SU-DHL-6 (cell line): Measurements from ENCODE around the gene CST4.

Source experiments
- H2AFZ ChIP-seq: fragments of 200-600 bp; sonication (generic); 2 replicates; pipeline ENCODE4 v1.6.1; 2014; ENCODE audit warnings: low read depth, mild to moderate bottlenecking, moderate library complexity, mixed read lengths, antibody characterized with exemption, low read length; ENCODE audit not compliant: severe bottlenecking
- H3F3A ChIP-seq: fragments of 200-600 bp; shearing (Covaris generic); 2 replicates; pipeline ENCODE4 v1.6.0; 2016; ENCODE audit warnings: antibody characterized with exemption, mild to moderate bottlenecking; ENCODE audit not compliant: insufficient read depth
- H3K27ac ChIP-seq: fragments of 200-600 bp; sonication (generic); 2 replicates; pipeline ENCODE4 v1.5.1; 2016; ENCODE audit warnings: low read depth, mild to moderate bottlenecking, low read length, moderate library complexity, mixed read lengths
- H3K27me3 ChIP-seq: fragments of 200-600 bp; sonication (generic), shearing (Covaris generic); 2 replicates; pipeline ENCODE4 v1.6.0; 2014; ENCODE audit warnings: mild to moderate bottlenecking, low read length
- H3K36me3 ChIP-seq: fragments of 200-600 bp; sonication (generic); 2 replicates; pipeline ENCODE4 v1.6.1; 2014; ENCODE audit warnings: mild to moderate bottlenecking, low read length, mixed read lengths
- H3K4me2 ChIP-seq: fragments of 300-600, 200-600 bp; shearing (Covaris generic), sonication (generic); 2 replicates; pipeline ENCODE4 v1.6.0; 2014; ENCODE audit warnings: low read length, low read depth, mild to moderate bottlenecking; ENCODE audit not compliant: poor library complexity, severe bottlenecking
- H3K4me3 ChIP-seq: fragments of 200-600 bp; sonication (generic); 2 replicates; pipeline ENCODE4 v1.5.1; 2014; ENCODE audit warnings: antibody characterized with exemption, low read length, mild to moderate bottlenecking, mixed read lengths; ENCODE audit not compliant: insufficient read depth, poor library complexity, severe bottlenecking
- H3K79me2 ChIP-seq: fragments of 200-600 bp; sonication (generic); 2 replicates; pipeline ENCODE4 v1.6.1; 2014; ENCODE audit warnings: mild to moderate bottlenecking, low read length, moderate library complexity; ENCODE audit not compliant: insufficient read depth
- H3K9ac ChIP-seq: fragments of 200-600 bp; sonication (generic); 2 replicates; pipeline ENCODE4 v1.7.0; 2014; ENCODE audit warnings: mild to moderate bottlenecking, low read length
- H3K9me2 ChIP-seq: fragments of 200-600 bp; sonication (generic); replicated peaks from 2 replicates; pipeline ENCODE4 v1.6.1; 2014; ENCODE audit warnings: low read length; ENCODE audit not compliant: insufficient read depth
- H3K9me3 ChIP-seq: fragments of 200-600 bp; sonication (generic); 2 replicates; pipeline ENCODE4 v1.6.1; 2014; ENCODE audit warnings: low read length, mixed read lengths; ENCODE audit not compliant: insufficient read depth
- H4K20me1 ChIP-seq: fragments of 200-600 bp; sonication (generic); 2 replicates; pipeline ENCODE4 v1.6.1; 2014; ENCODE audit warnings: low read depth, mild to moderate bottlenecking, antibody characterized with exemption, low read length, moderate library complexity, mixed read lengths
- EZH2phosphoT487 ChIP-seq: fragments of 200-600 bp; sonication (generic), shearing (Covaris generic); conservative IDR thresholded peaks from 2 replicates; pipeline ENCODE4 v1.6.1; 2018; ENCODE audit warnings: mild to moderate bottlenecking, antibody characterized with exemption, low read length, moderate library complexity, mixed read lengths
- TF ChIP-seq, protein P1 (sequence below): fragments of 200-600 bp; sonication (generic); IDR thresholded peaks from one replicate; pipeline ENCODE4 v1.5.1; 2017; ENCODE audit warnings: antibody characterized with exemption, mild to moderate bottlenecking, low read length, moderate library complexity; ENCODE audit not compliant: insufficient read depth, poor library complexity, severe bottlenecking

The CST4 gene

DNA sequence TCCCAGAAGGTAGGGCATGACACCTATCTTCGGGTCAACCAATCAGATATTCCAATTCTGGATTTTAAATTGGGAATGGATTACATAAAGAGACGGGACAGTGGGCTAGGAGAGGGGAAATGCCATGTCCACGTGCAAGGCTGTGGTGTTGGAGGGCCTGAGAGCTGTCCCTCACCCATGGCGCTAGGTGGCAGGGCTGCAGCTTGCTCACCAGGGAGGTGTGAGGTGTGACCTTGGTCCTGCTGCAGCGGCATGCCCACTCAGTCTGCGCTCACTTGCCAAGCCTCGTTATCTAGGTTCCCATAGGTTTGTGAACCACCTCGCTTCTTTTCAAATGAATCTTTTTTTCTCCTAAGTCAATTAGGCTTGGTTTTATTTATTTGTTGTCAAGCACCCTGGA lies 31.6 kb downstream of the CST4 start:
- H3K4me2 ChIP-seq, result no peak overlapping the region
- no peaks in the 10 kb centered on the region for H4K20me1 ChIP-seq
- H3F3A ChIP-seq, result no peaks in the 10 kb centered on the region
- H3K27me3 ChIP-seq, result no peaks in the 10 kb centered on the region
- no peak overlapping the region for H3K27ac ChIP-seq
- no peaks in the 10 kb centered on the region for H3K79me2 ChIP-seq
- H3K9me3 ChIP-seq, result no peaks in the 10 kb centered on the region
- no peak overlapping the region for H2AFZ ChIP-seq
- no peaks in the 10 kb centered on the region for H3K9me2 ChIP-seq
- TF ChIP-seq, protein P1, sequence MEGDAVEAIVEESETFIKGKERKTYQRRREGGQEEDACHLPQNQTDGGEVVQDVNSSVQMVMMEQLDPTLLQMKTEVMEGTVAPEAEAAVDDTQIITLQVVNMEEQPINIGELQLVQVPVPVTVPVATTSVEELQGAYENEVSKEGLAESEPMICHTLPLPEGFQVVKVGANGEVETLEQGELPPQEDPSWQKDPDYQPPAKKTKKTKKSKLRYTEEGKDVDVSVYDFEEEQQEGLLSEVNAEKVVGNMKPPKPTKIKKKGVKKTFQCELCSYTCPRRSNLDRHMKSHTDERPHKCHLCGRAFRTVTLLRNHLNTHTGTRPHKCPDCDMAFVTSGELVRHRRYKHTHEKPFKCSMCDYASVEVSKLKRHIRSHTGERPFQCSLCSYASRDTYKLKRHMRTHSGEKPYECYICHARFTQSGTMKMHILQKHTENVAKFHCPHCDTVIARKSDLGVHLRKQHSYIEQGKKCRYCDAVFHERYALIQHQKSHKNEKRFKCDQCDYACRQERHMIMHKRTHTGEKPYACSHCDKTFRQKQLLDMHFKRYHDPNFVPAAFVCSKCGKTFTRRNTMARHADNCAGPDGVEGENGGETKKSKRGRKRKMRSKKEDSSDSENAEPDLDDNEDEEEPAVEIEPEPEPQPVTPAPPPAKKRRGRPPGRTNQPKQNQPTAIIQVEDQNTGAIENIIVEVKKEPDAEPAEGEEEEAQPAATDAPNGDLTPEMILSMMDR, result no peak
- TF ChIP-seq EZH2phosphoT487, result no peak
- no peak overlapping the region for H3K9ac ChIP-seq
- no peaks in the 10 kb centered on the region for H3K36me3 ChIP-seq
- H3K4me3 ChIP-seq, result no peak overlapping the region

DNA sequence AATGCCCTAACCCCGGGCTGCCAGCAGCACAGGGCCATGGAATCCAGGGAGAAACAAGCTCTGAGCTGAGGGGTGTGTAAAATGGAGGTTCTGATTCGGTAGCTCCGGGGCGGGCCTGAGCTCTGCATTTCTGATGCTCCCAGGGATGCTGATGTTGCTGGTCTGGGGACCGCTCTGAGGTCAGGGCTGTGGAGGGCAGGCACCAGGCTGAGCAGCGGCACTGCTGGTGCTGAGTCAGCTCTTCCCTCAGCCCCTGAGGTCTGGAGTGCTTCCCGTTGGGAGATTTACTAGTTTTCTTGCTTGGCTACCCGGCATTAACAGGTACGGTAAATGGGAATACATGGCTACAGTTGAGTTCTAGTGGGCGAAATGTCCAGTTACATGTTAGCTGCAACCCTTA lies 32.5 kb downstream of the CST4 start:
- Histone ChIP-seq H3K9ac (no peak overlapping the region), H2AFZ (no peak overlapping the region), H3K79me2 (no peaks in the 10 kb centered on the region), H3K36me3 (no peaks in the 10 kb centered on the region), H3K27ac (no peak overlapping the region), H4K20me1 (no peaks in the 10 kb centered on the region), H3F3A (no peaks in the 10 kb centered on the region), H3K4me3 (no peak overlapping the region), H3K4me2 (no peak overlapping the region), H3K27me3 (no peaks in the 10 kb centered on the region), H3K9me3 (no peaks in the 10 kb centered on the region), H3K9me2 (no peaks in the 10 kb centered on the region)
- TF ChIP-seq, protein P1, result no peak
- no peak for TF ChIP-seq EZH2phosphoT487

DNA sequence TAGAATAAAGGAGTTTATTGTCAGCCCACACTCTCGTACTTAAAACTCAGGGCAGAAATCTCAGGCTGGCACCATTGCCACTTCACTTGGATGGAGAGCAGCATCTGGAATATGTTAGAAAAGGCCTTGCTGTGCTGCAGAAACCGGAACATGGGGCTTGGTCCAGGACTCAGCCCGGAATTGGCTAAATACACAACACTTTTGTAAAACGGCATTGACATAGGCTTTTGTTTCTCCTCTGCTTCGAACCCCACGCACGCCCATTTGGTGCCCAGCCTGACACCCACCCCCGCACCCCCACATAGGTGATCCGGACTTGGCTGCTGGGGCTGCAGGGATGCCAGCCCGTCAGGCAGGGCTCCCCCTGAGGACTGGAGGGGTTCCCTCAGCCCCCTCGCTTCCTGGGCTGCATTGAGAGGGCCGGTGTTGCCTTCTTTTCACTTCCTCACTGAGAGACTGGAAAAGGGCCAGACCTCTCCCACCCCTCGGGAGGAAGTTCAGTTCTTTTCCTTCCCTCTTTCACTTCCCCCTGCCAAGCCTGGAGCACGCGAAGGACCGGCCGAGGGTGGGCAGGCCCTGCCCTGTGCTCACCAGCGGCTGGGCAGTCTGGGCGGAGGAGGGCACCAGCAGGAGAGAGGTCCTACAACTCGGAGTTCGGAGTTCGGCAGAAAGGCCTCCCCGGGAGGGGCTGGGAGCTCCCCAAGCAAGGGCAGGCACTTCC lies 33.2 kb downstream of the CST4 start:
- H4K20me1 ChIP-seq, result no peaks in the 10 kb centered on the region
- no peaks in the 10 kb centered on the region for H3K79me2 ChIP-seq
- H3K4me2 ChIP-seq, result no peak overlapping the region
- H3K9ac ChIP-seq, result no peak overlapping the region
- H3K27ac ChIP-seq, result no peak overlapping the region
- no peak overlapping the region for H3K4me3 ChIP-seq
- no peaks in the 10 kb centered on the region for H3K36me3 ChIP-seq
- H2AFZ ChIP-seq, result no peak overlapping the region
- no peaks in the 10 kb centered on the region for H3F3A ChIP-seq
- no peaks in the 10 kb centered on the region for H3K9me3 ChIP-seq
- H3K27me3 ChIP-seq, result no peaks in the 10 kb centered on the region
- no peak for TF ChIP-seq EZH2phosphoT487
- no peaks in the 10 kb centered on the region for H3K9me2 ChIP-seq

DNA sequence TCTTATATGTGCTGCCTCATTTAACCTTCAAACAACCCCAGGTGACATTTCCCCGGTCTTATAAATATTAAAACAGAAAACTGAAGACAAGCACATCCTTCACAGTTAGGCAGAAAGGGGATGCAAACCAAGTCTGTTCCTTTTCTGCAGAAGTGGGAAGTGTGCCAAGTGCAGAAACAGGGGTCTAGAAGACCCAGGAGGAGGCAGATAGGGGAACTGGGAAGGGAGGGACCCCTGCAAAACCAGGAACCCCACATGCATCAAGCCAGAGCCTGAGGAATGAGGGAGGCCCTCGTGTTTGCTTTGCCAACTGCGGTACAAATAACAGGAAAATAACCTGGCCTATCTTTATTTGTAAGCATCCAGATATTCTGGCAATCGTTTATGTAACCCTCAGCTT lies 34.1 kb downstream of the CST4 start:
- H3K9ac ChIP-seq, result no peak overlapping the region
- H4K20me1 ChIP-seq, result no peaks in the 10 kb centered on the region
- H3K27ac ChIP-seq, result no peak overlapping the region
- no peaks in the 10 kb centered on the region for H3K9me3 ChIP-seq
- no peak for TF ChIP-seq EZH2phosphoT487
- TF ChIP-seq, protein P1, result no peak
- no peaks in the 10 kb centered on the region for H3K27me3 ChIP-seq
- H3K4me3 ChIP-seq, result no peak overlapping the region
- H3K79me2 ChIP-seq, result no peaks in the 10 kb centered on the region
- H3K4me2 ChIP-seq, result no peak overlapping the region
- H3K36me3 ChIP-seq, result no peaks in the 10 kb centered on the region
- no peaks in the 10 kb centered on the region for H3F3A ChIP-seq
- H2AFZ ChIP-seq, result no peak overlapping the region
- no peaks in the 10 kb centered on the region for H3K9me2 ChIP-seq
